GM13977 (cell line): ENCODE measurements around the gene KDSR.

Source experiments
- DNase-seq: peaks from one replicate; pipeline ENCODE4 v3.0.0; 2012; ENCODE audit warnings: low spot score
- CTCF ChIP-seq: IDR thresholded peaks from 2 replicates; pipeline ENCODE4 v1.5.1; 2012; ENCODE audit warnings: mild to moderate bottlenecking, control low read depth; ENCODE audit not compliant: insufficient read depth; ENCODE audit errors: extremely low read depth, missing control alignments
- in situ Hi-C: fragments of 300-500 bp; cut with MboI; formaldehyde crosslinking; loops from one replicate; pipeline ENCODE4 v1.12.0; 2022; ENCODE audit warnings: low sequenced_read_pairs, low pct_unique_long_range_greater_than_20kb, mixed read lengths, inconsistent platforms; ENCODE audit not compliant: unreplicated experiment

Gene KDSR

GRCh38 chr18:63306819-63307550 is 60.0 kb downstream of the KDSR start:
- no peak for TF ChIP-seq CTCF
- in situ Hi-C loops, result no loop called here
- no peak for DNase-seq

- in situ Hi-C loops, result no loop called here
- no peak for DNase-seq
- TF ChIP-seq CTCF, result no peak
Observed at GRCh38 chr18:63306249-63306648, 60.8 kb downstream of the KDSR start.

- no peak for TF ChIP-seq CTCF
- in situ Hi-C loops, result no loop called here
- DNase-seq, result no peak
Observed at GRCh38 chr18:63303547-63303946, 63.5 kb downstream of the KDSR start.

- no peak for DNase-seq
- in situ Hi-C loops, result no loop called here
- TF ChIP-seq CTCF, result no peak
Observed at GRCh38 chr18:63302636-63303405, 64.2 kb downstream of the KDSR start.

- TF ChIP-seq CTCF, result no peak
- no peak for DNase-seq
- in situ Hi-C loops, result no loop called here
Observed at GRCh38 chr18:63302220-63302619, 64.8 kb downstream of the KDSR start.

GRCh38 chr18:63301434-63301833 is 65.6 kb downstream of the KDSR start:
- TF ChIP-seq CTCF, result no peak
- in situ Hi-C loops, result no loop called here

More at GRCh38 chr18:63301434-63301833, 65.6 kb downstream of the KDSR start:
- no peak for DNase-seq
